GM12891 (cell line): ENCODE data around the gene PTPN13.

Experiments
- POLR2A ChIP-seq: IDR thresholded peaks from 2 replicates; pipeline ENCODE4 v1.6.1; 2011; ENCODE audit warnings: low read depth, low read length, control low read depth
- POLR2AphosphoS5 ChIP-seq: IDR thresholded peaks from 2 replicates; pipeline ENCODE4 v1.6.1; 2011; ENCODE audit warnings: low read depth, low read length, control low read depth
- SPI1 ChIP-seq: IDR thresholded peaks from 2 replicates; pipeline ENCODE4 v1.6.1; 2011; ENCODE audit warnings: low read depth, low read length, control low read depth
- TAF1 ChIP-seq: IDR thresholded peaks from 2 replicates; pipeline ENCODE4 v1.6.1; 2011; ENCODE audit warnings: low read depth, low read length, control low read depth

- no peak for TF ChIP-seq POLR2A
- no peak for TF ChIP-seq POLR2AphosphoS5
- TF ChIP-seq TAF1 = no peak
- no peak for TF ChIP-seq SPI1
Observed at GRCh38 chr4:86565651-86566050, 28.5 kb upstream of the PTPN13 start.
